GM23248 (cell line): ENCODE results near the gene MEGF11. TPM values are rescaled to one million over a fixed set of nuclear protein-coding genes. Genes with fewer than 3 reads are reported as not detected.

ENCODE experiments used
- DNase-seq: peaks from one replicate; pipeline ENCODE4 v3.0.0-alpha.2; 2015
- H2AFZ ChIP-seq: fragments of 200-600 bp; sonication (generic); 2 replicates; pipeline ENCODE4 v1.6.1; 2016; ENCODE audit warnings: antibody characterized with exemption
- H3F3A ChIP-seq: fragments of 200-600 bp; sonication (generic); 2 replicates; pipeline ENCODE4 v1.6.1; 2016; ENCODE audit warnings: mild to moderate bottlenecking, antibody characterized with exemption, mixed run types; ENCODE audit not compliant: insufficient read depth
- H3K27ac ChIP-seq: fragments of 200-600 bp; sonication (generic); 2 replicates; pipeline ENCODE4 v1.5.1; 2016; ENCODE audit warnings: mild to moderate bottlenecking
- H3K27me3 ChIP-seq: fragments of 200-600 bp; sonication (generic); replicated peaks from 2 replicates; pipeline ENCODE4 v1.6.1; 2016; ENCODE audit warnings: mild to moderate bottlenecking; ENCODE audit not compliant: insufficient read depth
- H3K36me3 ChIP-seq: fragments of 200-600 bp; sonication (generic); 2 replicates; pipeline ENCODE4 v1.6.1; 2016; ENCODE audit warnings: low read depth, mild to moderate bottlenecking
- H3K4me1 ChIP-seq: fragments of 200-600 bp; sonication (generic); 2 replicates; pipeline ENCODE4 v1.6.1; 2016; ENCODE audit warnings: mild to moderate bottlenecking; ENCODE audit not compliant: insufficient read depth
- H3K4me2 ChIP-seq: fragments of 200-600 bp; sonication (generic); one replicate; pipeline ENCODE4 v1.6.1; 2016; ENCODE audit warnings: mild to moderate bottlenecking; ENCODE audit not compliant: unreplicated experiment
- H3K4me3 ChIP-seq: fragments of 200-600 bp; sonication (generic); 2 replicates; pipeline ENCODE4 v1.5.1; 2016; ENCODE audit warnings: mild to moderate bottlenecking
- H3K79me2 ChIP-seq: fragments of 200-600 bp; sonication (generic); 2 replicates; pipeline ENCODE4 v1.6.1; 2016; ENCODE audit warnings: mild to moderate bottlenecking; ENCODE audit not compliant: insufficient read depth
- H3K9ac ChIP-seq: fragments of 200-600 bp; sonication (generic); 2 replicates; pipeline ENCODE4 v1.6.1; 2016; ENCODE audit warnings: mild to moderate bottlenecking
- H3K9me2 ChIP-seq: fragments of 200-600 bp; sonication (generic); 2 replicates; pipeline ENCODE4 v1.6.1; 2016; ENCODE audit warnings: mixed run types, mild to moderate bottlenecking, moderate library complexity; ENCODE audit not compliant: insufficient read depth
- H3K9me3 ChIP-seq: fragments of 200-600 bp; sonication (generic); one replicate; pipeline ENCODE4 v1.6.1; 2017; ENCODE audit warnings: low read depth
- H4K20me1 ChIP-seq: fragments of 200-600 bp; sonication (generic); 2 replicates; pipeline ENCODE4 v1.6.0; 2016; ENCODE audit not compliant: insufficient read depth
- EZH2 ChIP-seq: fragments of 200-600 bp; sonication (generic); IDR thresholded peaks from 2 replicates; pipeline ENCODE4 v1.6.1; 2018; ENCODE audit warnings: antibody characterized with exemption, mild to moderate bottlenecking; ENCODE audit not compliant: insufficient read depth, poor library complexity, severe bottlenecking
- EZH2phosphoT487 ChIP-seq: fragments of 200-600 bp; sonication (generic); IDR thresholded peaks from 2 replicates; pipeline ENCODE4 v1.6.1; 2018; ENCODE audit warnings: antibody characterized with exemption, moderate library complexity, mild to moderate bottlenecking, low read depth; ENCODE audit not compliant: insufficient read depth
- WGBS, 2 experiments: methylation state at CpG; one replicate each; pipeline ENCODE4 v1.1.6; 2015 to 2017; ENCODE audit warnings: low lambda C conversion rate in 2 of 2, low coverage in 1 of 2; ENCODE audit errors: missing lambda C conversion rate in 2 of 2; 5-methylcytosine and 5-hydroxymethylcytosine counted together
- in situ Hi-C: fragments of 300-500 bp; cut with MboI; formaldehyde crosslinking; loops from 2 replicates; pipeline ENCODE4 v1.15.0; 2020
- polyA plus RNA-seq: library from polyadenylated mRNA; unstranded; fragments of >200 nt; fragmentation: Nextera tagmentation; extraction: Ambion mirVana; gene quantifications from 2 replicates; pipeline ENCODE4 v1.2.1, GENCODE V29; 2016
- total RNA-seq: library from RNA; depleted of rRNA; stranded (reverse); fragments of >200 nt; shearing (Covaris generic); gene quantifications from 2 replicates; pipeline ENCODE4 v1.2.3, GENCODE V29; 2014

The MEGF11 gene
- total and polyA plus RNA-seq, 2 experiments from 2014 or later, result 0.14 TPM; not detected in 1

- TF ChIP-seq EZH2 (no peak), EZH2phosphoT487 (no peak)
- H3F3A ChIP-seq, result peaks cover 37% of the 10 kb centered on the region
- no peaks in the 10 kb centered on the region for H3K9me3 ChIP-seq
- H3K27ac ChIP-seq, result no peak overlapping the region
- H3K4me1 ChIP-seq, result peaks cover 21% of the 10 kb centered on the region
- H3K27me3 ChIP-seq, result no peaks in the 10 kb centered on the region
- no peak overlapping the region for H3K9ac ChIP-seq
- H4K20me1 ChIP-seq, result no peaks in the 10 kb centered on the region
- no peak overlapping the region for H2AFZ ChIP-seq
- no peak overlapping the region for H3K4me2 ChIP-seq
- H3K4me3 ChIP-seq, result no peak overlapping the region
- 0 out of 2 replicates have a peak, but pooled peaks cover 17% of the 10 kb centered on the region for H3K79me2 ChIP-seq
- WGBS, 2 experiments, result 68 to 72% methylated on average over 6 of the region's 6 CpGs
- in situ Hi-C loops, result no loop called here
- no peaks in the 10 kb centered on the region for H3K9me2 ChIP-seq
- peak; percentile 52 for DNase-seq
- no peaks in the 10 kb centered on the region for H3K36me3 ChIP-seq
Observed at GRCh38 chr15:66291816-66292570, 38.4 kb upstream of the MEGF11 start.

GRCh38 chr15:66290518-66290917 is 37.0 kb upstream of the MEGF11 start:
- in situ Hi-C loops, result no loop called here
- Histone ChIP-seq H3K36me3 (no peaks in the 10 kb centered on the region), H3K4me1 (peaks cover 21% of the 10 kb centered on the region), H3F3A (peaks cover 31% of the 10 kb centered on the region), H3K27me3 (no peaks in the 10 kb centered on the region), H3K27ac (no peak overlapping the region), H3K9me3 (no peaks in the 10 kb centered on the region), H2AFZ (no peak overlapping the region), H3K79me2 (0 out of 2 replicates have a peak, but pooled peaks cover 5% of the 10 kb centered on the region), H4K20me1 (no peaks in the 10 kb centered on the region), H3K9me2 (no peaks in the 10 kb centered on the region), H3K4me2 (no peak overlapping the region), H3K9ac (no peak overlapping the region), H3K4me3 (no peak overlapping the region)
- no peak for TF ChIP-seq EZH2phosphoT487
- no peak for TF ChIP-seq EZH2
- no peak for DNase-seq

GRCh38 chr15:66290007-66290406 is 36.5 kb upstream of the MEGF11 start:
- no peak overlapping the region for H3K4me3 ChIP-seq
- H3F3A ChIP-seq, result peaks cover 26% of the 10 kb centered on the region
- no peak overlapping the region for H3K9ac ChIP-seq
- no peaks in the 10 kb centered on the region for H4K20me1 ChIP-seq
- TF ChIP-seq EZH2phosphoT487 (no peak), EZH2 (no peak)
- no peak for DNase-seq
- H3K9me2 ChIP-seq, result no peaks in the 10 kb centered on the region
- H2AFZ ChIP-seq, result no peak overlapping the region
- H3K4me2 ChIP-seq, result no peak overlapping the region
- H3K36me3 ChIP-seq, result no peaks in the 10 kb centered on the region
- in situ Hi-C loops, result no loop called here
- no peaks in the 10 kb centered on the region for H3K27me3 ChIP-seq
- no peak overlapping the region for H3K27ac ChIP-seq
- H3K9me3 ChIP-seq, result no peaks in the 10 kb centered on the region
- H3K4me1 ChIP-seq, result peaks cover 16% of the 10 kb centered on the region
- 91 to 97% methylated on average over 3 of the region's 3 CpGs for WGBS, 2 experiments
- H3K79me2 ChIP-seq, result 0 out of 2 replicates have a peak, but pooled peaks cover under 1% of the 10 kb centered on the region

- no peak overlapping the region for H3K4me2 ChIP-seq
Observed at GRCh38 chr15:66288551-66289185, 35.1 kb upstream of the MEGF11 start.

More at GRCh38 chr15:66288551-66289185, 35.1 kb upstream of the MEGF11 start:
- H3K36me3 ChIP-seq, result no peaks in the 10 kb centered on the region
- no peak overlapping the region for H3K4me3 ChIP-seq
- H3K9me3 ChIP-seq, result no peaks in the 10 kb centered on the region
- H3K27me3 ChIP-seq, result no peaks in the 10 kb centered on the region
- H3K27ac ChIP-seq, result no peak overlapping the region
- H3K79me2 ChIP-seq, result no peaks in the 10 kb centered on the region
- H3F3A ChIP-seq, result peaks cover 14% of the 10 kb centered on the region; the same call in 1 of the 2 replicates
- H3K9me2 ChIP-seq, result no peaks in the 10 kb centered on the region
- H3K9ac ChIP-seq, result no peak overlapping the region
- H4K20me1 ChIP-seq, result no peaks in the 10 kb centered on the region
- in situ Hi-C loops, result no loop called here
- TF ChIP-seq EZH2, result no peak
- no peak for TF ChIP-seq EZH2phosphoT487
- peaks cover 5% of the 10 kb centered on the region; the same call in 1 of the 2 replicates for H3K4me1 ChIP-seq
- WGBS, 2 experiments, result 49 to 52% methylated on average over 6 of the region's 6 CpGs
- DNase-seq, result no peak
- no peak overlapping the region for H2AFZ ChIP-seq
